Measurements from ENCODE around the gene CETN1. TPM values are rescaled to one million over a fixed set of nuclear protein-coding genes. Genes with fewer than 3 reads are reported as not detected.
A peak's percentile ranks its signal among the peaks of the same experiment; 100 is the strongest.

CETN1 gene
- total and polyA plus RNA-seq, 2 donors from 2014 or later: not detected

DNA sequence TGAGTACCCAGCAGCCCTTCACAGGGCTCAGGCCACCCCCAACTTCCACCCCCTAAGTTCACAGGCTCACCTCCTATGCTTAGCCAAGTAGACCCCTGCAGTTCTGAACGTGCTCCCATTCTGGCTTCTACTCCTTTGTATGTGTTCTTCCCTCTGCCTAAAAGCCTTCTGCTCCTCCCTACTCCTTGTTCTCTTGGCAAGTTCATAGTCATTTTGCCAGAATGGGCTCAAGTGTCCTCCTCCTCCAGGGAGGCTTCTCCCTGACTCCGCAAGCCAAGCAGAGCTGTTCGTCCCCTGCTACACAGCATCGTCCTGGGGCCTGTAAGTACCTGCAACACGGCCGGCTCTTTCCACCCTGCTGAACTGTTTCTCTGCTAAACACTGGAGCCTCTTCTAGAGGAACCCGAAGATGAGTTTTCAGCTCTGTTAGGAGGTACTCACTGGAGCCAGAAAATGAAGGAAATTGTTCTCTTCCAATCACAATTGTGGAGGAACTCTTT lies 14.6 kb upstream of the CETN1 start:
- no peaks in the 10 kb centered on the region for H3K9me3 ChIP-seq (ENCODE audit: control insufficient read depth in 2 of 3, insufficient read depth in 1 of 3, low read length in 3 of 3)
- no peak overlapping the region for H3K4me3 ChIP-seq (ENCODE audit: low read length in 3 of 3)
- DNase-seq (no peak), FAIRE-seq (no peak)
- no peaks in the 10 kb centered on the region for H3K36me3 ChIP-seq (ENCODE audit: control insufficient read depth in 2 of 3, insufficient read depth in 3 of 3, low read length in 3 of 3)
- no peaks in the 10 kb centered on the region for H3K4me1 ChIP-seq (ENCODE audit: control insufficient read depth in 2 of 3, insufficient read depth in 2 of 3, low read depth in 1 of 3, low read length in 3 of 3)
- TF ChIP-seq, protein P1, sequence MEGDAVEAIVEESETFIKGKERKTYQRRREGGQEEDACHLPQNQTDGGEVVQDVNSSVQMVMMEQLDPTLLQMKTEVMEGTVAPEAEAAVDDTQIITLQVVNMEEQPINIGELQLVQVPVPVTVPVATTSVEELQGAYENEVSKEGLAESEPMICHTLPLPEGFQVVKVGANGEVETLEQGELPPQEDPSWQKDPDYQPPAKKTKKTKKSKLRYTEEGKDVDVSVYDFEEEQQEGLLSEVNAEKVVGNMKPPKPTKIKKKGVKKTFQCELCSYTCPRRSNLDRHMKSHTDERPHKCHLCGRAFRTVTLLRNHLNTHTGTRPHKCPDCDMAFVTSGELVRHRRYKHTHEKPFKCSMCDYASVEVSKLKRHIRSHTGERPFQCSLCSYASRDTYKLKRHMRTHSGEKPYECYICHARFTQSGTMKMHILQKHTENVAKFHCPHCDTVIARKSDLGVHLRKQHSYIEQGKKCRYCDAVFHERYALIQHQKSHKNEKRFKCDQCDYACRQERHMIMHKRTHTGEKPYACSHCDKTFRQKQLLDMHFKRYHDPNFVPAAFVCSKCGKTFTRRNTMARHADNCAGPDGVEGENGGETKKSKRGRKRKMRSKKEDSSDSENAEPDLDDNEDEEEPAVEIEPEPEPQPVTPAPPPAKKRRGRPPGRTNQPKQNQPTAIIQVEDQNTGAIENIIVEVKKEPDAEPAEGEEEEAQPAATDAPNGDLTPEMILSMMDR (IDR thresholded peaks at IDR 0.05; ENCODE audit: borderline replicate concordance, extremely low read depth, insufficient read depth): no peak
- H3K9ac ChIP-seq (ENCODE audit: low read length in 3 of 3): no peak overlapping the region
- H3K27me3 ChIP-seq (ENCODE audit: control insufficient read depth, insufficient read depth, low read length): no peaks in the 10 kb centered on the region
- intact Hi-C loops (cut with DNase I): no loop called here
- no peak overlapping the region for H3K27ac ChIP-seq (ENCODE audit: low read depth in 2 of 2, low read length in 2 of 2)

DNA sequence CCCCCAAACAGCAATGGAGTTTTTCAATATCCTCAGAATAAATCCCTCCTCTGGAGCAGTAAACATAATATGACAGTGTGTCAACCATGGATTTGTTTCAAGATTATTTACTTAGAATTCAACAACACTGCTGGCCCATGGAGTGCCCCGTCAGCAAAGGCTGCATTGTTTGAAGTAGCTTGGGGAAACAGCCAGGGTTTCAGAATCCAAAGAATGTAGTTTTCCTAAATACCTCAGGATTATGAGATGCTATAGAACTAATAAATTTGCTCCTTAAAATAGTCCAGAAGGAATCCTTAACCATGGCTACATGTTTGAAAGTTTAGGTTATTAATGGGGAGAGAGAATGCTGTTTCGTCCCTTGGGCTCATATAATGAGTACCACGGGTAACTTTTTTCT lies 13.1 kb upstream of the CETN1 start:
- peak in 2 of 5 donors; percentile 30 to 49 for DNase-seq
- TF ChIP-seq, protein P1 (IDR thresholded peaks at IDR 0.05; ENCODE audit: borderline replicate concordance, extremely low read depth, insufficient read depth): no peak
- H3K27ac ChIP-seq (ENCODE audit: low read depth in 2 of 2, low read length in 2 of 2): no peak overlapping the region
- no peaks in the 10 kb centered on the region for H3K36me3 ChIP-seq (ENCODE audit: control insufficient read depth in 2 of 3, insufficient read depth in 3 of 3, low read length in 3 of 3)
- H3K27me3 ChIP-seq (ENCODE audit: control insufficient read depth, insufficient read depth, low read length): no peaks in the 10 kb centered on the region
- FAIRE-seq: no peak
- H3K4me3 ChIP-seq (ENCODE audit: low read length in 3 of 3): no peak overlapping the region
- H3K9me3 ChIP-seq (ENCODE audit: control insufficient read depth in 2 of 3, insufficient read depth in 1 of 3, low read length in 3 of 3): no peaks in the 10 kb centered on the region
- no peak overlapping the region for H3K9ac ChIP-seq (ENCODE audit: low read length in 3 of 3)
- H3K4me1 ChIP-seq (ENCODE audit: control insufficient read depth in 2 of 3, insufficient read depth in 2 of 3, low read depth in 1 of 3, low read length in 3 of 3): no peaks in the 10 kb centered on the region
- intact Hi-C loops (cut with DNase I): no loop called here

DNA sequence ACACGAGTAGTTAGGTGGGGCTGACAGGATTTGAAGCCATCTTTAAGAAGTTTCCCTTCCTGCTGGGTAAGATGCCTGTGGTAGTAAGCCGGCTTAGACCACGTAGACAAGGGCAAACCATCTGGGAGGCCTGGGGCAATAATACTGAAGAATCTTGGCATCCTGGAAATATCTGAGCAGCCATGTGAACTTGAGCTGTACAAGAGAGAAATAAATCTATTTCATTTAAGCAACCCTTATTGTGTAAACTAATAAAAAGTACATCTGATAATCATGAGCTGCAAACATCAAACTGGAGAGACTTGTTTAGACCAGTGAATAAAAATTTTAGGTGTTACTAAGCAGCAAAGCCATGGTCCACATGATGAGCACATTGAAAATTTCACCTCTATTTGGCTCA lies 11.4 kb upstream of the CETN1 start:
- H3K27ac ChIP-seq (ENCODE audit: low read depth in 2 of 2, low read length in 2 of 2): no peak overlapping the region
- H3K9me3 ChIP-seq (ENCODE audit: control insufficient read depth in 2 of 3, insufficient read depth in 1 of 3, low read length in 3 of 3): no peaks in the 10 kb centered on the region
- no peaks in the 10 kb centered on the region for H3K4me1 ChIP-seq (ENCODE audit: control insufficient read depth in 2 of 3, insufficient read depth in 2 of 3, low read depth in 1 of 3, low read length in 3 of 3)
- intact Hi-C loops (cut with DNase I): no loop called here
- no peaks in the 10 kb centered on the region for H3K27me3 ChIP-seq (ENCODE audit: control insufficient read depth, insufficient read depth, low read length)
- DNase-seq (no peak), FAIRE-seq (no peak)
- H3K4me3 ChIP-seq (ENCODE audit: low read length in 3 of 3): no peak overlapping the region
- H3K9ac ChIP-seq (ENCODE audit: low read length in 3 of 3): no peak overlapping the region
- TF ChIP-seq, protein P1 (IDR thresholded peaks at IDR 0.05; ENCODE audit: borderline replicate concordance, extremely low read depth, insufficient read depth): no peak
- no peaks in the 10 kb centered on the region for H3K36me3 ChIP-seq (ENCODE audit: control insufficient read depth in 2 of 3, insufficient read depth in 3 of 3, low read length in 3 of 3)

DNA sequence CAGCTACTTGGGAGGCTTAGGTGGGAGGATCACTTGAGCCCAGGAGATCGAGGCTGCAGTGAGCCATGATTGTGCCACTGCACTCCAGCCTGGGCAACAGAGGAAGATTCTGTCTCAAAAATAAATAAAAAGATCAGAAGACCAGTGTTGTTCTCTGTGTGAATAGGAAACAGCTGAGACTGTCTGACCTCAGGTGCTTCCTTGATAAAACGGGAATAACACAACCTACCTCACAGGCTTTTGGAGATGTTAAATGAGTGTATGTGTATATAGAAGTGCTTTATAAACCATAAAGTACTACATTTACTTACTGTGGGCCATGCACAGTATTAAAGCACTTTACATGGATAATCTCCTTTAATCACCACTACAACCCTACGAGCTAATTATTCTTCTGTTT lies 9.9 kb upstream of the CETN1 start:
- FAIRE-seq (no peak), DNase-seq (no peak)
- intact Hi-C loops (cut with DNase I): no loop called here
- Histone ChIP-seq H3K9me3 (ENCODE audit: control insufficient read depth in 2 of 3, insufficient read depth in 1 of 3, low read length in 3 of 3) (no peaks in the 10 kb centered on the region), H3K9ac (ENCODE audit: low read length in 3 of 3) (no peak overlapping the region), H3K4me1 (ENCODE audit: control insufficient read depth in 2 of 3, insufficient read depth in 2 of 3, low read depth in 1 of 3, low read length in 3 of 3) (peaks cover 0 to 2% (median 0%) of the 10 kb centered on the region in 3 donors), H3K4me3 (ENCODE audit: low read length in 3 of 3) (no peak overlapping the region), H3K27me3 (ENCODE audit: control insufficient read depth, insufficient read depth, low read length) (no peaks in the 10 kb centered on the region), H3K27ac (ENCODE audit: low read depth in 2 of 2, low read length in 2 of 2) (no peak overlapping the region), H3K36me3 (ENCODE audit: control insufficient read depth in 2 of 3, insufficient read depth in 3 of 3, low read length in 3 of 3) (no peaks in the 10 kb centered on the region)
- TF ChIP-seq, protein P1 (IDR thresholded peaks at IDR 0.05; ENCODE audit: borderline replicate concordance, extremely low read depth, insufficient read depth): no peak

Data from kidney (tissue), 14 donors.